ENCODE data around the gene HSF2BP.
"Not testable (repeated sequence)": the region's sequence is repeated elsewhere in the genome, so short reads cannot be mapped to it uniquely, and the experiment has no call there.

HSF2BP gene

GRCh38 chr21:43510669-43511068 is 148.6 kb downstream of the HSF2BP start:
- H3K27me3 ChIP-seq (replicated peaks; ENCODE audit: control insufficient read depth, insufficient read depth, low read length); DNase-seq (ENCODE audit: extremely low read depth, insufficient read length); H3K4me3 ChIP-seq (replicated peaks; ENCODE audit: low read depth, low read length); H3K36me3 ChIP-seq (ENCODE audit: control insufficient read depth, insufficient read depth, low read length): not testable (repeated sequence)

GRCh38 chr21:43503892-43504291 is 155.4 kb downstream of the HSF2BP start:
- DNase-seq (ENCODE audit: extremely low read depth, insufficient read length); H3K27me3 ChIP-seq (replicated peaks; ENCODE audit: control insufficient read depth, insufficient read depth, low read length); H3K4me3 ChIP-seq (replicated peaks; ENCODE audit: low read depth, low read length); H3K36me3 ChIP-seq (ENCODE audit: control insufficient read depth, insufficient read depth, low read length): not testable (repeated sequence)

GRCh38 chr21:43503075-43503750 is 156.1 kb downstream of the HSF2BP start:
- DNase-seq (ENCODE audit: extremely low read depth, insufficient read length); H3K27me3 ChIP-seq (replicated peaks; ENCODE audit: control insufficient read depth, insufficient read depth, low read length); H3K36me3 ChIP-seq (ENCODE audit: control insufficient read depth, insufficient read depth, low read length); H3K4me3 ChIP-seq (replicated peaks; ENCODE audit: low read depth, low read length): not testable (repeated sequence)

GRCh38 chr21:43502407-43503071 is 156.7 kb downstream of the HSF2BP start:
- H3K27me3 ChIP-seq (replicated peaks; ENCODE audit: control insufficient read depth, insufficient read depth, low read length); H3K36me3 ChIP-seq (ENCODE audit: control insufficient read depth, insufficient read depth, low read length); DNase-seq (ENCODE audit: extremely low read depth, insufficient read length); H3K4me3 ChIP-seq (replicated peaks; ENCODE audit: low read depth, low read length): not testable (repeated sequence)

GRCh38 chr21:43498924-43499323 is 160.4 kb downstream of the HSF2BP start:
- H3K4me3 ChIP-seq (replicated peaks; ENCODE audit: low read depth, low read length); H3K36me3 ChIP-seq (ENCODE audit: control insufficient read depth, insufficient read depth, low read length); H3K27me3 ChIP-seq (replicated peaks; ENCODE audit: control insufficient read depth, insufficient read depth, low read length); DNase-seq (ENCODE audit: extremely low read depth, insufficient read length): not testable (repeated sequence)

GRCh38 chr21:43498065-43498464 is 161.2 kb downstream of the HSF2BP start:
- H3K36me3 ChIP-seq (ENCODE audit: control insufficient read depth, insufficient read depth, low read length); DNase-seq (ENCODE audit: extremely low read depth, insufficient read length); H3K4me3 ChIP-seq (replicated peaks; ENCODE audit: low read depth, low read length); H3K27me3 ChIP-seq (replicated peaks; ENCODE audit: control insufficient read depth, insufficient read depth, low read length): not testable (repeated sequence)

- not testable (repeated sequence) for H3K36me3 ChIP-seq (ENCODE audit: control insufficient read depth, insufficient read depth, low read length); DNase-seq (ENCODE audit: extremely low read depth, insufficient read length); H3K4me3 ChIP-seq (replicated peaks; ENCODE audit: low read depth, low read length); H3K27me3 ChIP-seq (replicated peaks; ENCODE audit: control insufficient read depth, insufficient read depth, low read length)
These were observed 164.8 kb downstream of the HSF2BP start for GRCh38 chr21:43494279-43495012.

- H3K27me3 ChIP-seq (replicated peaks; ENCODE audit: control insufficient read depth, insufficient read depth, low read length); H3K4me3 ChIP-seq (replicated peaks; ENCODE audit: low read depth, low read length); H3K36me3 ChIP-seq (ENCODE audit: control insufficient read depth, insufficient read depth, low read length); DNase-seq (ENCODE audit: extremely low read depth, insufficient read length): not testable (repeated sequence)
These were observed 165.8 kb downstream of the HSF2BP start for GRCh38 chr21:43493471-43493870.

GRCh38 chr21:43488235-43488634 is 171.1 kb downstream of the HSF2BP start:
- not testable (repeated sequence) for DNase-seq (ENCODE audit: extremely low read depth, insufficient read length); H3K27me3 ChIP-seq (replicated peaks; ENCODE audit: control insufficient read depth, insufficient read depth, low read length); H3K36me3 ChIP-seq (ENCODE audit: control insufficient read depth, insufficient read depth, low read length); H3K4me3 ChIP-seq (replicated peaks; ENCODE audit: low read depth, low read length)

- not testable (repeated sequence) for H3K27me3 ChIP-seq (replicated peaks; ENCODE audit: control insufficient read depth, insufficient read depth, low read length); H3K36me3 ChIP-seq (ENCODE audit: control insufficient read depth, insufficient read depth, low read length); H3K4me3 ChIP-seq (replicated peaks; ENCODE audit: low read depth, low read length); DNase-seq (ENCODE audit: extremely low read depth, insufficient read length)
These were observed 173.2 kb downstream of the HSF2BP start for GRCh38 chr21:43486051-43486450.

GRCh38 chr21:43485016-43485415 is 174.3 kb downstream of the HSF2BP start:
- H3K36me3 ChIP-seq (ENCODE audit: control insufficient read depth, insufficient read depth, low read length); H3K27me3 ChIP-seq (replicated peaks; ENCODE audit: control insufficient read depth, insufficient read depth, low read length); H3K4me3 ChIP-seq (replicated peaks; ENCODE audit: low read depth, low read length); DNase-seq (ENCODE audit: extremely low read depth, insufficient read length): not testable (repeated sequence)

- H3K4me3 ChIP-seq (replicated peaks; ENCODE audit: low read depth, low read length); H3K36me3 ChIP-seq (ENCODE audit: control insufficient read depth, insufficient read depth, low read length); DNase-seq (ENCODE audit: extremely low read depth, insufficient read length); H3K27me3 ChIP-seq (replicated peaks; ENCODE audit: control insufficient read depth, insufficient read depth, low read length): not testable (repeated sequence)
These were observed 180.1 kb downstream of the HSF2BP start for GRCh38 chr21:43479197-43479596.

Data from GM06990 (cell line).